Dedifferentiated amniotic fluid mesenchymal stem cell (primary cell): ENCODE measurements around the gene ZCRB1.
A peak's percentile ranks its signal among the peaks of the same experiment; 100 is the strongest.
"Not testable (repeated sequence)": the region's sequence is repeated elsewhere in the genome, so short reads cannot be mapped to it uniquely, and the experiment has no call there.

Source experiments
- DNase-seq: peaks from one replicate; pipeline ENCODE4 v3.0.0-alpha.2; 2016; ENCODE audit errors: extremely low spot score

The ZCRB1 gene

DNA sequence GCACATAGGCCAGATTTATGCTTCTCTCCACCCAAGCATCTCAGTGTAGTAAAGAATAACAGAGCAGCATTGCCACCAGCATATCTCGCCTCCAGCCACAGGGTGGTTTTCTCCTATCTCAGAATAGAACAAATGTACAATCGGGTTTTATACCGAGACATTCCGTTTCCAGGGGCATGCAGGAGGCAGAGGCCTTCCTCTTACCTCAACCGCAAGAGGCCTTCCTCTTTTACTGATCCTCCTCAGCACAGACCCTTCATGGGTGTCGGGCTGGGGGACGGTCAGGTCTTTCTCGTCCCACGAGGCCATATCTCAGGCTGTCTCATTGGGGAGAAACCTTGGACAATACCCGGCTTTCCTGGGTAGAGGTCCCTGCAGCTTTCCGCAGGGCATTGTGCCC is 4.2 kb upstream of the ZCRB1 start:
- not testable (repeated sequence) for DNase-seq

DNA sequence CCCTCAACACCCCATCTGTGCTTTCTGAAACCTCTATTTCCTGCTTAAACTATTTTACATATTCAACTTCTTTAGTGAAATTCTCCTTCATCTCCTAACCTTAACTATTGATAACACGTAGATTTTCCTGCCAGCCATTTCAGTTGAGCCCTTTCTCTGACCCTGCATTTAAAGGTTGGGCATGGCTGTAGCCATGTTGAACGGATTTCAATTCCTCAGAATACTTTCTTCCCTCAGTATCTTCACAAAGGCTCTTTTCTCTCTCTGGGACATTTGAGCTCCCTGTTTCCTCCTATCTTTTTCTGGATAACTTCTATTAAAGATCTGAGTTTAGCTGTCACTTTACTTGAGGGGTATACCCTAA is 1.3 kb upstream of the ZCRB1 start:
- DNase-seq: no peak

DNA sequence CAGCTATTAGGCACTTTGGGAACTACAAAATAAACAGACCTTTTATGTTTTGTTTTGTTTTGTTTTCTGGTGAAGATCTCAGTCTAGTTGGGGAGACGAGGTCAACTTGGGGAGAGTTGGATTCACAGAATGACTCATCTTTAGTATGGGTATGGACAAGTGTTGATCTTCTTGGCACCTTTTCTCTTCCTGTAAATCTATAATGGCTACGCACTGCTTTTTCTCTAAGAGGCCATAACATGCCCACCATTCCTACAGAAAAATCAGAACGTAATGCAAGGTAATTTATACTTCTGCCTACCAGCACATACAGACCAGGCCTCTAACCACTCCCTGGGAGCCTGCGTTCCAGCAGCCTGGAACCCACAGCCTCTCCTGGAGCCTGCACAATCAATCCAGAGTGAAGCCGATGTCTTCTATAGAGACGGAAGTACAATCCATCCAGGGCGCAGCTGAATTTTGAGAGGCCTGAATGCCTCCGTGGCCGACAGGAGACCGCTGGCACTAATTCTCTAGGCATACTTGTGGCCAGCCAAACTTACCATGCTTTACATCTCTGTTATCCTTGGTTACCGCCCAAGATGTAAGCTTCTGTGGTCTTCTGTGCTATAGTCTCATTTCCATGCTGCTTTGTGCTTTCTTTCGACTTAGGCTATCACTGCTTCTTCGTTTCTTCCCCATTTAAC is 790 bp upstream of the ZCRB1 start:
- DNase-seq: peak; percentile 24

DNA sequence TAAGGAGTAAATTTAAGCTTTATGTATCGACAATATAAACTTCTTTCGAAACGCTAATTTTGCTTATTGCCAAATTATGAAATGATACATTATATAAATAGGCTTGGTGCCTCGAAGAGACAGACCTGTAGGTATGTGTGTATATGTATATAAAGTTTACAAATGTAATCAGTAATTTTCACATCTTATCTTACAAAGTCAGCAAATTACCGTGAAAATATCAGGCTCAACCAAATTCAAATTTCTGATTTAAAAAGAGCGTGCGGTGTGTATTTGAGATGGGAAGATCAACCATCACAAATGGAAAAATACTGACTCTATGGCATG is 605 bp downstream of the ZCRB1 start:
- no peak for DNase-seq

DNA sequence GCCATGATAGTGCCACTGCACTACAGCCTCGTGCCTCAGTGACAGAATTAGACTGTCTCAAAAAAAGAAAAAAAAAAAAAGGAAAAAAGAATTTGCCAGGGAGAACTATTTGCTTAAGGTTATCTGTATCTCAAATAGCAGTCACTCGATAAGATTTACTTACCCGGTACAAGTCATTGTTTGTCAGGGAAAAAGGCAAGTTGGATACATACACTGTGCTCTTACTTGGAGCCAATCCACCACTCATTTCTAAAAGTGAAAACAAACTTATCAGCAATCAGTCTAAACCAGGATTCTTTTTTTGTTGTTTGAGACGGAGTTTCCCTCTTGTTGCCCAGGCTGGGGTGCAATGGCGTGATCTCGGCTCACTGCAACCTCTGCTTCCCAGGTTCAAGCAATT is 2.0 kb downstream of the ZCRB1 start:
- DNase-seq: no peak

DNA sequence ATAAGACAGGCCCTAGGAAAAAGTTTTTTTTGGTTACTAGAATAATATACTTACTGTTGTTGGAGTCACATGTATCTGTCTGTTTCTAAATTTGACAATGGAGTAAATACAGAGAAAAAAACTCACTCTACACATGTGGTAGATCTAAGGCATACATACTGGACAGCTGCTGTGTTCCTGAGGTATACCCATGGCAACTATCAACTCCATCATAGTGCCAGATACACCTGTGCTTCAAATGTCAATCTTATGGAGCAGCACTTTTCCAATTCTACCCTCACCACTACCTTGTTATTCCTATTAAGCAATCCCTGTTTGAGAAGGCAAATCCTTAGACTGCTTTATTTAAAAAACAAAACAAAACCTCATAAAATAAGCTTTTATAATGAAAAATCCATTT is 3.3 kb downstream of the ZCRB1 start:
- no peak for DNase-seq

DNA sequence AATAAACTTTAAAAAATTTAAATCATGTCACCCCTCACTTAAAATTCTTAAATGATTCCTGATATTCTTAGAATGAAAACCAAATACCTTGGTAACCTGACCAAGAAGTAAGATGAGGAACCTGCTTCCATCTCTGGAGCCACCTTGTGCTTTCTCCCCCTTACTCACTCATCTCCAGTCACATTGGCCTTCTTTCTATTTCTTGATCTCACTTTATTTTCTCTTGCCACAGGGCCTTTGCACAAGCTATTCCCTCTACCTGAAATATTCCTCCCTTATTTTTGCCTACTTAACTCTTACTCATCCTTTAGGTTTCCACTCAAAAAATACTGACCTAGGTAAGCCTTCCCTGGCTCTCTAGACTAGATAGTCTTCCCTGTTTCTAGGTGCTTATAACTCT is 5.1 kb downstream of the ZCRB1 start:
- no peak for DNase-seq

DNA sequence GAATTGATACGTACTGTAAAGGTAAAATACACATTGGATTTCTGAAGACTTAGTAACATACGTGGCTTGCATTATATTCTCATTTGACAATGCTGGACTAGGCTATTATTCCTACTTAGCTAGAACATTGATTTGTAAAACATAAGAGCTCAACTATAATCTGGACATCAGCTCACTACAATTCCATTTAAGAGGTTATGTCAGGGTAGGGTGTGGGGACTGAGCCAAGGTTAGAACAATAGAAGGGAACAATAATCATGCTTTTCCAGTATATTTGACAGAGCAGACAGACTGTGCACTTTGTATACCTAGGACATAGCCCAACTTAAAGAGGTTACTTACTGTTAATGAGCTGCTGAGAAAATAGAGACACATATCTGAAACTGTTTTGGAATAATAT is 10.8 kb downstream of the ZCRB1 start:
- no peak for DNase-seq

DNA sequence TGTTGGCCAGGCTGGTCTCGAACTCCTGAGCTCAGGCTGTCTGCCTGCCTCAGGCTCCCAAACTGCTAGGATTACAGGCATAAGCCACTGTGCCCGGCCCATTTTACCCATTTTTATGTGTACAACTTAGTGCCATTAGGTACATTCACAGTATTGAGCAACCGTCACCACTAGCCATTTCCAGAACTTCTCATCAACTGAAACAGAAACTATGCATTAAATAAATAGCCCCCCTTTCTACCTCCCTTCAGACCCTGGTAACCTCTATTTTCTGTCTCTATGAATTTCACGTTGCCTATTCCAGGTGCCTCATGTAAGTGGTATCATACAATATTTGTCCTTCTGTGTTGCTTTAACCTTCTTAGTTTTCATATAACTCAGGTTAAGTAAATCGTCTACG is 15.9 kb downstream of the ZCRB1 start:
- no peak for DNase-seq

DNA sequence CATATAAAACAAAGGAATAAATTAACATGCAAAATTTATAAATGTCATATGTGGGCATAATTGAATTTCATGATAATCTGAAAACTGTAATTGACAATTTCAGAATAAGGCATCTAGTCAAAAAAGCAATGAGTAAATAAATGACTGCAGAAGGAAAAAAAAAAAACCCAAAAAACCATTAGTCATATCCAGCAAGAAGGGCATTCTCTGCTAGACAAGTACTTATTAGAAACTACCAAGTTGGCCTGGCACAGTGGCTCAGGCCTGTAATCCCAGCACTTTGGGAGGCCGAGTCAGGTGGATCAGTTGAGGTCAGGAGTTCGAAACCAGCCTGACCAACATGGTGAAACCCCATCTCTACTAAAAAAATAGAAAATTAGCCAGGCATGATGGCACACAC is 17.5 kb downstream of the ZCRB1 start:
- DNase-seq: no peak

DNA sequence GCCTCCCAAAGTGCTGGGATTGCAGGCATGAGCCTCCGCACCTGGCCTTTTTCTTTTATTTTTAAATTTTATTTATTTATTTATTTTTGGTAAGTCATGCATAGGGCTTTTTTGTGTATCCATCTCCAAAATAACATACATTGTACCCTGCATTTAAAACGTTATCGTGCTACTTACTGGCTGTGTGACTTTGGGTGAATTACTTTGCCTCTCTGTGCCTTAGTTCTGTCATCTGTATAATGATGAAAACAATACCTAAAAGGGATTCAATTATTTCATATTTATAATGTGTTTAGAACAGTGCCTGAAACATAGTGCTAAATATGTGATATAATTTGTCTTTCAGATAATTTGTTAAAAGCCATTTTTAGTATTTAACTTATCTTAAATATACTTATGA is 19.6 kb downstream of the ZCRB1 start:
- DNase-seq: no peak

DNA sequence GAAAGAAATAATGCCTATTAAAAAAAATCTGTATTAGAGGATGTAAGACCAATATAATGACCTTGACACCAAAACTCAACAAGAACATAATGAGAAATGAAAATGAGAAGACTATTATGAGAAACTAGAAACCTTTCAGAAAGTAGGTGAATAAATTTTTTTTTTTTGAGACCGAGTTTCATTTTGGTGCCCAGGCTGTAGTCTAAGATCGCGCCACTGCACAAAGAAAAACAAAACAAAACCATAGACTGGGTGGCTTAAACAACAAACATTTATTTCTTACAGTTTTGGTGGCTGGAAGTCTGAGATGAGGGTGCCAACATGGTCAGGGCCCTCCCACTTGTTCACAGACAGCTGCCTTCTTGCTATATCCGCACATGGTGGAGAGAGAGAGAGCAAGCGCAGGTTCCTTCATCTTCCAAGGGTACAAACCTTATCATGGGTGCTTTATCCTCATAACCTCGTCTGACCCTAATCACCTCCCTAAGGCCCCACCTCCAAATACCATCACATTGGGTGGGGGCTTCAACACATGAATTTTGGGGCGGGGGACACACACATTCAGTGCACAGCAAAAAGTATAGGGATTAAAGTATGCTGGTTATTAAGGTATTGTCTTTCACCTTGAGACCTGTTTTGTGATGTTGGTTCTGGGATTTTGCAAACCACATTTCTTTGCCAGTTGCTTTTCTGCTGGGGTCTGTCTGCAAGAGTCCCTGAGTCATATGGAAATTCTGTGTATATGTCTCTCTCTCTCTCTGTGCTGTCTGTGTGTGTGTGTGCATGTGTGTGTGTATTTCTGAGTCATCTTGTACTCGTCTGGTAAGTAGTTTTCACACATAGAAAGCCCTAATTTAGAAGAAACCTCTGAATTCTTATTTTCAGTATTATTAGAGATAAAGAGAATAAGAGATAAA is 26.2 kb downstream of the ZCRB1 start:
- no peak for DNase-seq

DNA sequence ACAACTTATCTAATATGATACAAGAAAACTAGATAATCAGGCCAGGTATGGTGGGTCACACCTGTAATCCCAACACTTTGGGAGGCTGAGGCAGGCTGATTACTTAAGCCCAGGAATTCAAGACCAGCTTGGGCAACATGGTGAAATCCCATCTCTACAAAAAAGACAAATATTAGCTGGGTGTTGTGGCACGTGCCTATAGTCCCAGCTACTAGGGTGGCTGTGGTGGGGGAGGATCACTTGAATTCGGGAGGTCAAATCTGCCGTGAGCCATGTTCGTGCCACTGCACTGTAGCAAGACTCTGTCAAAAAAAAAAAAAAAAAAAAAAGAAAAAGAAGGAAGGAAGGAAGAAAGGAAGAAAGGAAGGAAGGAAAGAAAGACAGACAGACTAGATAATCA is 27.0 kb downstream of the ZCRB1 start:
- no peak for DNase-seq

DNA sequence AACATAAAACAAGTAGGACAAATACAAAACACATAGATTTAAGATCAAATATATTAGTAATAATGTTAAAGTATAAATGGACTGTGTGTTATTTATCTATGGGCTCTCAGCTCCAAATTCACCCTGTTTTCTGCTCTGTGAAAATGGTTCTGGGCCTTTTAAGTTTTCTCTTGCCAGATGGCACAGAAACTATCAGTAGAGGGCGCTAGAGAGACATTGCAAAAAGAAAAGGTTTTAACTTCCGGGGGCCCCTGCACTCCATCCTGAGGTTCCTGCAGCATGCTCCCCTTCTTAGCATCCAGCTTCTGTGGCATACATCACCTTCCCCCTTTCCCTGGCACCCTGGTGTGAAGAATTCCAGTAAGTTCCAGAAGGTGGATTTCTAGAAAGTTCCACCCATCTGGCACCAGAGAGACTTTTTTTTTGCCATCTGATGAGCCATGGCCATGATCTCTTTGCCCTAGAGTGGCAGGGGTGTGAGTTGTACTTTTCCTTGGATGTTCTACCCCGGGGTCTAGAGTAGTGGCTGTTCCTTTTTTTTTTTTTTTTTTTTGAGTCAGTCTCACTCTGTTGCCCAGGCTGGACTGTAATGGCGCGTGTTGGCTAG is 29.3 kb downstream of the ZCRB1 start:
- no peak for DNase-seq

DNA sequence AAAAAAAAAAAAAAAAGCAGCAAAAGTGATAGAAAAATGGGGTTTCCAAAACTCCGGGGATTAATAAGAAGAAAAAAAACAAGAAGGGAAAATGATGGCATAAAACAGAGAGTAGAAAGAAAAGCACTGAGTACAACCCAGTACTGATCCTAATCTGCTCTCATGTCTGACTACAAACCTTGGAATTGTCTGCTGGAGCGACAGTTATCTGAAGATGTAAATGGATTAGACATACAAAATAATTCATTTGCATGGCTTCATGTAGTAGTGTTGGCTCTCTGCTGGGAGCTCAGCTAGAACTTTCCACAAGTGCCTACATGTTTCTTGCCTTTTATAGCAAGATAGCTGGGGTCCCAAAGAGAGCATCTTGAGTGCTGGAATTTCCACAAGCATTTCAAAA is 34.2 kb downstream of the ZCRB1 start:
- no peak for DNase-seq

DNA sequence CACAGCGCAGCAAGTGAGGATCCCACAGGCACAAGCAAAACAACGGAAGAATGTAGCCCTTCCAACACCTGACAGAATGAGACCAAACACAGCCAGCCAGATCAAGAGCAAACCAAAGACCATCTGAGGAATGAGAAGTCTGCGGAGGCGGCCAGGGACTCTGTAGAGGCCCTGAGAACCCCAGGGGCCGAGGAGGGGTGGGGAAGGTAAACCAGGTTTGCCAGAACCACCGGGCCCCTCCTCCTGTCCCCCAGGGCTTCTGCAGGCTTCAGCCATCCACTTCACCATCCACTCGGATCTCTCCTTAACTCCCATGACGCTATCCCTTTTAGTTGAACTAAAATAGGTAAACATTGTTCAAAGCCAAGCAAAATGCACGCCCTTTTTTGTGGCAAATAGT is 37.4 kb downstream of the ZCRB1 start:
- no peak for DNase-seq

DNA sequence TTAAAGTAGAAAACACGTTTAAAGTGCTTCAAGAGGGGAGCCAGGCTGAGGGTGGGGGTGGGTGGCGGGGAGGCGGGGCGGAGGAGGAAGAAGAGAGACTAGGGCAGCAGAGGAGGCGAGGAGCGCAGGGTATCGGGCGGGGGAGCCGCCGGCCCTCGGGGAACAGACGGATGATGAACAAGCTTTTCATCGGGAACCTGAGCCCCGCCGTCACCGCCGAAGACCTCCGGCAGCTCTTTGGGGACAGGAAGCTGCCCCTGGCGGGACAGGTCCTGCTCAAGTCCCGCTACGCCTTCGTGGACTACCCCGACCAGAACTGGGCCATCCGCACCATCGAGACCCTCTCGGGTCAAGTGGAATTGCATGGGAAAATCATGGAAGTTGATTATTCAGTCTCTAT is 39.2 kb downstream of the ZCRB1 start:
- no peak for DNase-seq

DNA sequence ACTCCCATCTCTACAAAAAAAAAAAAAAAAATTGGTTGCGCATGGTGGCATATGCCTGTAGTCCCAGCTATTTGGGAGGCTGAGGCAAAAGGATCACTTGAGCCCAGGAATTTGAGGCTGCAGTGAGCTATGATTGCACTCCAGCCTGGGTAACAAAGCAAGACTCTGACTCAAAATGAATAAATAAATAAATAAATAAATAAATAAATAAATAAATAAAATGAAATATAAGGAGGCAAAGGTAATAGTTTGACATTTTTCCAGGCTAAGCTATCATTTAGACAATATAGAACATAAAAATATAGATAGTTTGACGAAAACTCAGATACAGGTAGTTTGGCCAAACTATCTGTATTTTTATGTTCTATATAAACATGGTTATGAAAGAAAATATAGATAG is 40.5 kb downstream of the ZCRB1 start:
- no peak for DNase-seq

DNA sequence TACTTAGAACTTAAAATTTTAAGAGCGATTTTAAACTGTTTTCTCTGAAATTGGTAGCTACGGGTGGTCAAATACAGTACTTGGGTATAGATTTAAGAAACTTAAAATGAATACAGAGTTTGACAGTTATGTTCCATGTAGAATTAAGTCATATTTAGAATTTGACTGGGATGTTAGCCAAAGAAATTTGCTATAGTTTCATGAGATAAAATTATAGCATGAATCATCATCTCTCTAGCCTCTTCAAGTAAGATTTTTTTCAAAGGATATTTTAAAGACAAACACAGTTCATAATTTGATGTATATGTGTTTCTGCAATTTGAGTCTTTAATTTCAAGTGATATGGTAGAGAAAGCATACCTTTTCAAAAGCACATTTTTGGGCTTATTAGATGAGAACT is 41.0 kb downstream of the ZCRB1 start:
- DNase-seq: peak; percentile 17

DNA sequence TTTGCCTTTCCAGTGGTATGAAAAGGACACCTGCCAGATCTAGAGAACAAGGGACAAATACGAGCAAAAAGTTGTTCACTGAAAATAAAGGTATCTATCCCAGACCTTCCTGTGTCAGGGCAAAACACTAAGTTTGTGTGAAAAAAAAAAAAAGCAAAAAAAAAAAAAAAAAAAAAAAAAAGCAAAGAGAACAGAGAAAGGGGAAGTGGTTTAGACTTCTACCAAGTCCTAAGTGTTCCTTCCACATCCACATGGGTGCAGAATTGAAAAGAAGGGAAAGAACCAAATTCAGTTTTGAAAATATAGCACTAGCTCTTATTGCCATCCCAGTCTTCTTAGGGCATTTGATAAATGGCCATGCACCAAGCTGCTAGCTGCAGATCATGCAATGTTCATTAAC is 41.7 kb downstream of the ZCRB1 start:
- no peak for DNase-seq

DNA sequence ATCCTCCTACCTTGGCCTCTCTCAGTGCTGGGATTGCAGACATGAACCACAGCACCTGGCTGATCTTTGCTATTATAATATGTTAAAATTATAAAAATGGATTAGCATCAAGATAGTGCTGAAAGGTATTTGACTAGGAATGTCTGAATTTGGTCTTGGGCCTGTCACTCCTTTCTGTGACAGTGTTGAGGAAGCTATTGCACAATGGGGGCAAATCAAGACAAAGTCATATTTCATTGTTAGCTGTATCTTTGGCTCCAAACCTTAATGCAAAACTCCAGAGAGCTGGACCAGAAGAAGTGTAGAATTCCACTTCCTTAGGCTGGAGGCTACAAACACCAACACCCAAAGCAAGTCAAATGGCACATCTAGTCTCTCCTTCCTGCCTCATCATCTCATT is 42.2 kb downstream of the ZCRB1 start:
- DNase-seq: no peak

DNA sequence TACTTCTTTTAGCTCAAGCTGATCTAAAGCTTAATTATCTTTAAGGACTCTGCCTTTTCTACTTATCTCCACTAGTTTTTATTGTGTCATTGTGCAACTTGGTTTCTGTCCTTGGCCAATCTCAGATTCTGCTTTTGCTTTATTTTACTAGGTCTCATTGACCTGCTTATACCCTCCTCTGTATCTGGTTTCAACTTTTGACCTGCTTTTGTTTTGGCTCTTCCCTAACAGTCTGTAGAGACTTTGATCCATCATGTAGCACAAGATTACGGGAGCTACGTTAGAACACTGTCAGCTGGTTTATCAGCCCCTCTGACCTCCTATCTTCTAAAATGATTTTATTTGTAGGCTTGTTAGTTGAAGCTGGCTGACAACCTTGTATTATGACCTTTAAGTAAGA is 43.6 kb downstream of the ZCRB1 start:
- DNase-seq: no peak

DNA sequence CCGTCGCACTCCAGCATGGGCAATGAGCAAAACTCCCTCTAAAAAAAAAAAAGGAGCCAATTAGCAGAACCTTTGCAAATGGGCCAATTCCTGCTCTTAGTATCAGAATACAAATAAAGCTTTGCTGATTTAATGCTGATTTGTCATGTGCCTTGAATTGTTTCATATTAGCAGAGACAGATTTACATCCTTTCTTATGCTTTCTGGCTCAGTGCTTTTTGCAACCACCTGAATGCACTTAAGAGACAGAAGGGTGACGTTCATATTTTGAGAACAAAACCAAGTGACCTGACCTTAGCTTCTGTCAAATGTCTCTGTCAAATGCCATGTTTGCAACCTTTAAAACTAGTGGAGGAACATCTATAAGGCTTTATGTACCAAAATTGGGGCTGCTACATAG is 44.0 kb downstream of the ZCRB1 start:
- no peak for DNase-seq
